Endothelial cell of umbilical vein (primary cell): ENCODE results near the gene SYNDIG1.

Source experiments
- CTCF ChIP-seq, 2 donors: IDR thresholded peaks; 1 replicate in 1 of 2; 2 replicates in 1 of 2; pipeline ENCODE4 v1.5.1; 2011; ENCODE audit warnings: low read length in 2 of 2, mild to moderate bottlenecking in 2 of 2, moderate library complexity in 2 of 2, control low read depth in 1 of 2, inconsistent platforms in 1 of 2, low read depth in 1 of 2; ENCODE audit not compliant: insufficient read depth in 1 of 2; ENCODE audit errors: extremely low read depth in 1 of 2
- EZH2 ChIP-seq: IDR thresholded peaks from 2 replicates; pipeline ENCODE4 v1.6.1; 2012; ENCODE audit warnings: borderline replicate concordance, low read depth, mild to moderate bottlenecking, moderate library complexity, low read length, inconsistent platforms; ENCODE audit not compliant: severe bottlenecking
- JUN ChIP-seq: IDR thresholded peaks from 2 replicates; pipeline ENCODE4 v1.6.1; 2011; ENCODE audit warnings: borderline replicate concordance, low read depth; ENCODE audit not compliant: insufficient read length, insufficient read depth
- MAX ChIP-seq: IDR thresholded peaks from 2 replicates; pipeline ENCODE4 v1.6.1; 2011; ENCODE audit not compliant: insufficient read depth, insufficient read length
- POLR2A ChIP-seq: IDR thresholded peaks from 2 replicates; pipeline ENCODE4 v1.6.1; 2012; ENCODE audit warnings: low read depth, mild to moderate bottlenecking, control low read depth, low read length

DNA sequence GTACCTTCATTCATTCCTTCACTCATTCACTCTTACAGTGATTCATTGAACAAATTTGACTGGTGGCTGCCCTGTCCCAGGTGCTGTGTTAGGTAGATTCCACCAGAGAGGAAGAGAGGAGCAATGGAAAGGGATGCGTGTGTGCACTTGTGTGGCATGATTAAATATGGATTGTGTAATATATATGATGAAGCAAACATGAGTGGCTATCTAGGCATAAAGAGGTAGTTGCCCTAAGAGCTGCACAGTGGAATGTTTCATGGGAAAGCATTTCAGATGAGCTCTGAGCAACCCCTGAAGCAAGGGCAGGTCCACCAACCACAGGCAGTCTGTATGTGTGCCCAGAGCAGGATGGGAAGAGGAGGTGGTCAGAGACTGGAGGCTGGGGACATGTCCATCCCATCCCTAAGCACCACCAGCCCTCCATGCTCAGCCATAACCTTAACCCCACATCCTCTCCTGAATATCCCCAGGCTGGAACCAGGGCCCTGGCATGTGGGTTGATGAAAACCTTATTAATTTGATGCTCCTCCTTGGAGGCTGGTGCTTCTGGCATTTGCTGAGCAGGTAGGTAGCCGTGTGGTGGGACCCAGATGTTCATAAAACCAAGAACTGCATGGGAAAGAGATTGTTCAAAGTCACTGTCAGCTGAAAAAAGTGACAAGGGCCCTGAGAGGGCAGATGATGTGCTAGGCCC is 226.2 kb downstream of the SYNDIG1 start:
- TF ChIP-seq POLR2A (no peak), EZH2 (no peak), CTCF (IDR thresholded peaks at IDR 0.05; ENCODE audit: extremely low read depth in 1 of 2, insufficient read depth in 1 of 2, low read depth in 1 of 2, low read length in 2 of 2) (no peak), JUN (no peak), MAX (no peak)
